ENCODE measurements around the gene JAM3. TPM values are rescaled to one million over a fixed set of nuclear protein-coding genes. Genes with fewer than 3 reads are reported as not detected.
"Not testable (repeated sequence)": the region's sequence is repeated elsewhere in the genome, so short reads cannot be mapped to it uniquely, and the experiment has no call there.

The JAM3 gene
- total RNA-seq, 1 donor from 2014 or later: 49.5 TPM

DNA sequence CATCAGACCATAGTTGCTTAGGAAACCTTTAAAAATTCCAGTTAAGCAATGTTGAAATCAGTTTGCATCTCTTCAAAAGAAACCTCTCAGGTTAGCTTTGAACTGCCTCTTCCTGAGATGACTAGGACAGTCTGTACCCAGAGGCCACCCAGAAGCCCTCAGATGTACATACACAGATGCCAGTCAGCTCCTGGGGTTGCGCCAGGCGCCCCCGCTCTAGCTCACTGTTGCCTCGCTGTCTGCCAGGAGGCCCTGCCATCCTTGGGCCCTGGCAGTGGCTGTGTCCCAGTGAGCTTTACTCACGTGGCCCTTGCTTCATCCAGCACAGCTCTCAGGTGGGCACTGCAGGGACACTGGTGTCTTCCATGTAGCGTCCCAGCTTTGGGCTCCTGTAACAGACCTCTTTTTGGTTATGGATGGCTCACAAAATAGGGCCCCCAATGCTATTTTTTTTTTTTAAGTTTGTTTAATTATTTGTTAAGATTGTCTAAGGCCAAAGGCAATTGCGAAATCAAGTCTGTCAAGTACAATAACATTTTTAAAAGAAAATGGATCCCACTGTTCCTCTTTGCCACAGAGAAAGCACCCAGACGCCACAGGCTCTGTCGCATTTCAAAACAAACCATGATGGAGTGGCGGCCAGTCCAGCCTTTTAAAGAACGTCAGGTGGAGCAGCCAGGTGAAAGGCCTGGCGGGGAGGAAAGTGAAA, 81.5 kb downstream of the JAM3 start:
- DNase-seq: no peak

DNA sequence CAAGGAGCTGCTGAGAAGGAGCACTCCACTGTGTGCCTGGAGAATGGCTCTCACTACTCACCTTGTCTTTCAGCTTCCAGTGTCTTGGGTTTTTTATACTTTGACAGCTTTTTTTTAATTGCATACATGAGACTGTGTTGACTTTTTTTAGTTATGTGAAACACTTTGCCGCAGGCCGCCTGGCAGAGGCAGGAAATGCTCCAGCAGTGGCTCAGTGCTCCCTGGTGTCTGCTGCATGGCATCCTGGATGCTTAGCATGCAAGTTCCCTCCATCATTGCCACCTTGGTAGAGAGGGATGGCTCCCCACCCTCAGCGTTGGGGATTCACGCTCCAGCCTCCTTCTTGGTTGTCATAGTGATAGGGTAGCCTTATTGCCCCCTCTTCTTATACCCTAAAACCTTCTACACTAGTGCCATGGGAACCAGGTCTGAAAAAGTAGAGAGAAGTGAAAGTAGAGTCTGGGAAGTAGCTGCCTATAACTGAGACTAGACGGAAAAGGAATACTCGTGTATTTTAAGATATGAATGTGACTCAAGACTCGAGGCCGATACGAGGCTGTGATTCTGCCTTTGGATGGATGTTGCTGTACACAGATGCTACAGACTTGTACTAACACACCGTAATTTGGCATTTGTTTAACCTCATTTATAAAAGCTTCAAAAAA, 82.3 kb downstream of the JAM3 start:
- no peak for DNase-seq

DNA sequence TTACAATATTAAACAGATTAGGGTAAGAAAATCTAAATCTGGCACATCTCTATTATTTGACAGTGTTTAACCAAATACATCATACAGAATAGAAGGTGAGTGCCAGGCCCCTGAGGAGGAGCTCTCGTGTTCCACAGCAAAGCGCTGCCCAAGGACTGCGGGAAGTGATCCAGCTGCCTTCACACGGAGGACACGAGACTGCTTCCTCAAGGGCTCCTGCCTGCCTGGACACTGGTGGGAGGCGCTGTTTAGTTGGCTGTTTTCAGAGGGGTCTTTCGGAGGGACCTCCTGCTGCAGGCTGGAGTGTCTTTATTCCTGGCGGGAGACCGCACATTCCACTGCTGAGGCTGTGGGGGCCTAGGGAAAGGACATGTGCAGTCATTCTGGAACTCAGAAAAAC, 83.8 kb downstream of the JAM3 start:
- DNase-seq: no peak

DNA sequence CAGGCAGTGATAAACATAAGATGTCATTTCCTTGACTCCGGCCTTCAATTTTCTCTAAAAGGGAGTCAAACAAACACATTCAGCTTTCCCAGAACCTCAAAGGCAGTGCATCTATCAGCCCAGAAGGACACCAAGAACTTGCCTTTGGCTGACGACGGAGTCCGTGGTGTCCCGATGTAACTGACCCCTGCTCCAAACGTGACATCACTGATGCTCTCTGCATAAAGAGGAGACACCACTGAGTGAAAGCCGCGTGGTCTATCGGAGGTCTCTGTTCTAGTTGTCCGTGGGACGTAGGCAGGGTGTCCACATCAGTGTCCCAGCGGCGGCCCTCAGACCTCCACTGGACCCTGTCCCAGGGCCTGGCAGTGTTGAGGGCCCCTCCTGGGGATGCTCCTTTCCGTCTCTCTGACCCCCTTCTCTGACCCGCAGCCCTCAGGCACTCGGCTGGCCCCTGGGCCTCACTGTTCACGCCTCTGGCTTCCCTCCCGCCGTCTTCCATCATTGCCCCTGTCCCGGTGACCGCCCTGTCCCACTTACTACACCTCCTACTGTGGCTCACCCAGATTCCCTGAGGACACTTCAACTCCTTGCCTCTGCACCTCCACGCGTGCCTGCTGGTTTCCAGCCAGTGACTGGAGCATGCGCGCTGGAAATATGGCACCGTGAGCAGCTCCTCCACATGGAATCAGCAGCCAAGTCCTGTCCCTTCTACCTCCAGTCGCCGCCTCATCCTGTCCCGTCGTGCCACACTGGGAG, 84.5 kb downstream of the JAM3 start:
- no peak for DNase-seq

DNA sequence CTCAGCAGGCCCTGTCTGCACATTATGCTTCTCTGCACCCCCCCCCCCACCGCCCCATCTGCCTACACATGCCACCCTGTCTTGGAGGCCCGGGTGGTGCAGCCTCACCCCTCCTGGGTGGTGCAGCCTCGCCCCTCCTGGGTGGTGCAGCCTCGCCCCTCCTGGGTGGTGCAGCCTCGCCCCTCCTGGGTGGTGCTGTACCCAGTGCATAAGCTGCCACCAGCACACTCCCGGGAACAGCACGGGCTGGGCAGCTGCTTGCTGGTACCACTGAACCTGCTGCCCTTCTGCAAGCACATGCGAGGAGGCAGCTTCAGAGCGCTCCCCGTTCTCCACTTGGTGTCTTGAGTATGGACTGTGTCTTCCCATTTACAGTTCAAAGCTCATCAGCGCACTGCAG, 85.6 kb downstream of the JAM3 start:
- DNase-seq: no peak

DNA sequence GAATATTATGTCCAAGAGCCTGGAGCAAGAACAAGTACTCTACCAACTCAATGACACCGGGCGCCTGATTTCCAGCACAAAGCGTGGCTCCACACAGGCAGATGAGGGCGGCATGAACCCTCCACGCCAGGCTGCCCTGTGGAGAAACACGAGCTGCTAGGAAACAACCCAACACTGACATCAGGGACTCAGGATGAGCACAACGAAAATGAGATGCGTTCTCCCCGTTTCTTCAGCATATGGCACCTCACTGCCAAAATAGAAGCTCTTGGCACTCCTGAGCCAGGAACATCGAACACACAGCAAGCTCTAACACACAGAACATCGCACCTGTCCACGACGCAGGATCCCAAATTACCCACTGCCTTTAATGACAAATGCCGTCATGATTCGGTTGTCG, 86.6 kb downstream of the JAM3 start:
- no peak for DNase-seq

DNA sequence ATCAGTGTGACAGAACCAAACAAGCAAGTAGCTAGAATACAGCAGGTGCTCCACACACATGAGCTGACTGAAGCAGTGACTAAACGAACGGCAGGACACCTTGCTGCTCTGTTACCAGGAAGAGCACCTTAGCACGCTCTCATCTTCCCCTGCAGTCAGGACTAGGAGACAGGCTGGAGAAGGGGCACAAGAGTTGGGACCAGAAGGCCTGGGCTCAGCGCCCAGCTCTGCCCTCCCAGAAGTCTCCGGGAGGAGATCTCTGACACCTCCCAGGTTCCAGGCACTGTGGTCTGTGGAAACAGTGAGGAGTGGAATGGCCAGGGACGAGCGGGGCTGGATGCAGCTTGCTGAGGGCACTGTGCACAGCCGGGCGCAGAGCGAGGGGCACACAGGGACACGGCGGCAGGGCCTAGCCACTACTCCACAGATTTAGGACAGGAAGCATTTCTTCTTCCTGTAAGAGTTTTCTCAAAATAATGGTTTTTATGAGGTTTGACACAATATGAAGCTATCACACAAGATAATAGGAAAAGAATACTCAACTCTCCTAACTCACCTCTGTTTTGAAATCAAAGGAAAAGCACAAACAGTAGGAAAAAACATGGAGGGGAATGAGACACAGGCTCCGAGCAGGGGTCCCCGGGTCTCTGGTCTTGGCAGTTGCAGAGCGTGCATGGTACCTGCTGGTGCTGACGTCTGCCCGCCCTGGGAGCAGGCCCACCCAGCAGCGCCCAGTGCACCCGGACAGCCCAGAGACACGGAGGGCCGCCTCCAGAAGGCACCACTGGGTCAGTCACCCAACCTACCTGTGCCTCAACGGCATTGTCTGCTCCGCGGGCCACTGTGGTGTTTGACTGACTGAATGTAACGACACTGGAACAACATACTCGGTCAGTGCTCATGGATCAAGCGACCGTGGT, 87.3 kb downstream of the JAM3 start:
- DNase-seq: no peak

DNA sequence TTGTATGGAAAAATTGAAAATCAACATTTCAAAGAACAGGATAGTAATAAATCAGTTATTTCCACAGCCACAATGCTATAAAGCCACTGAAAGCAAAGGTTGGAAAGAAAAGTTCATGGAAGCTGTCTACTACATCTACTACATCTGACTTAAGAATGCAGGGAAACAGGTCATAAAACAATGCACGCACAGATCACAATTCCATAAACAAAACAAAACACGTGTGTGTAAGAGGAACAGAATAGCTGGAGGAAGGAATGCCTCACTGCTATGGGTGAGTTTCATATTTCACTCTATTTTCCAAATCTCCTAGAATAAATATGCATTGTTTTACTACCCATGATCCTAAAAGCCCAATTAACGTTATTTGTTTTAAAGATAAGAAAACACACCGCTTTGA, 88.6 kb downstream of the JAM3 start:
- DNase-seq: peak; percentile 34

DNA sequence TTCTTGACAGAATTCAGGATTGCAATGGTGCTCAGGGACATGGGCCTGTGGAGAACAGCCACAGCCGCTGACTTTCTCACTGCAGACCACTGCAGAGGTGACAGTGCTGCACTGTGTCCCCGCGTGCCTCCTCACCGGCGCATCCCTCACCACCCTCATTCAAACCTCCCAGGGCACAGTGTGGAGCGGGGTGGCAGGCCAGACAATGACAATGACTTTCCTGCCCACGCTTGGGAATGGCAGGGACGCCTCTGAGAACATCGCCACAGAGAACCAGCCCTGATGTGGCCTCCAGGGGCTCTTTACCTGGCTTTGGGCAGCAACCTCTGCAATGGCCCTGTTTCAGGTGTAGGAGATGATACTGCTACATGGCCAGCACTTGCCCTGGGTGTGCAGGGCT, 89.2 kb downstream of the JAM3 start:
- no peak for DNase-seq

DNA sequence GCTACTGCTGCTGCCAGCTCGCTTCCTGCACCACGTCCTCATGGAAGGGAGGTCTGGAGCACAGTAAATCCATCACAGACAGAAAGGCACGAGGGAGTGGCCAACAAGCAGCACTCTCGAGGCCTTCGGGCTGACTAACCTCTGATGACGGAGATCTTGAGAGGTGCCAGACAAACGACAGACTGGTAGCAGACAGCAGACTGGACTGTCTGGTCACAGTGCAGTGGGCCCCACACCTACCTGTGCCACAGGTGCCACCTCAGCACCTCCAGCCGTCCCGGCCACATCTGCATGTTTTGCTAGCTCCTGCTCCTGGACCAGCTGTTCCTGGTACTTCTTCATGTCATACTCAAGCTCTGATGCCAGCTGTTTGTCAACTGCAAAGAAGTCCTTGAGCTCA, 90.8 kb downstream of the JAM3 start:
- DNase-seq: no peak

DNA sequence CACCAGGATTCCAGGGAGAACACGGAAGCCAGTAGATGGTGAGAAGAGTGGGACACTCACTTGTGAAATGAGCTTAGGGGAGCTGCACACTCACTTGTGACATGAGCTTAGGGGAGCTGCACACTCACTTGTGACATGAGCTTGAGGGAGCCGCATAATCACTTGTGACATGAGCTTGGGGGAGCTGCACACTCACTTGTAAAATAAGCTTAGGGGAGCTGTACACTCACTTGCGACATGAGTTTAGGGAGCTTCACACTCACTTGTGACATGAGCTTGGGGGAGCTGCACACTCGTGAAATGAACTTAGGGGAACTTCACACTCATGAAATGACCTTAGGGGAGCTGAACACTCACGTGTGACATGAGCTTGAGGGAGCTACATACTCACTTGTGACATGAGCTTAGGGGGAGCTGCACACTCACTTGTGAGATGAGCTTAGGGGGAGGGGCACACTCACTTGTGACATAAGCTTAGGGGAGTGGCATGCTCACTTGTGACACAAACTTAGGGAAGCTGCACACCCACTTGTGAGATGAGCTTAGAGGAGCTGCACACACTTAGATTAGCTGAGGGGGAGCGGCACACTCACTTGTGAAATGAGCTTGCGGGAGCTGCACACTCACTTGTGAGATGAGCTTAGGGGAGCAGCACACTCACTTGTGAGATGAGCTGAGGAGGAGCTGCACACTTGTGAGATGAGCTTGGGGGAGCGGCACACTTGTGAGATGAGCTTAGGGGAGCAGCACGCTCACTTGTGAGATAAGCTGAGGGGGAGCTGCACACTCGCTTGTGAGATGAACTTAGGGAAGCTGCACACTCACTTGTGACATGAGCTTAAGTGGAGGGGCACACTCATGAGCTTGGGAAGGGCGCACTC, 95.9 kb downstream of the JAM3 start:
- DNase-seq: no peak

DNA sequence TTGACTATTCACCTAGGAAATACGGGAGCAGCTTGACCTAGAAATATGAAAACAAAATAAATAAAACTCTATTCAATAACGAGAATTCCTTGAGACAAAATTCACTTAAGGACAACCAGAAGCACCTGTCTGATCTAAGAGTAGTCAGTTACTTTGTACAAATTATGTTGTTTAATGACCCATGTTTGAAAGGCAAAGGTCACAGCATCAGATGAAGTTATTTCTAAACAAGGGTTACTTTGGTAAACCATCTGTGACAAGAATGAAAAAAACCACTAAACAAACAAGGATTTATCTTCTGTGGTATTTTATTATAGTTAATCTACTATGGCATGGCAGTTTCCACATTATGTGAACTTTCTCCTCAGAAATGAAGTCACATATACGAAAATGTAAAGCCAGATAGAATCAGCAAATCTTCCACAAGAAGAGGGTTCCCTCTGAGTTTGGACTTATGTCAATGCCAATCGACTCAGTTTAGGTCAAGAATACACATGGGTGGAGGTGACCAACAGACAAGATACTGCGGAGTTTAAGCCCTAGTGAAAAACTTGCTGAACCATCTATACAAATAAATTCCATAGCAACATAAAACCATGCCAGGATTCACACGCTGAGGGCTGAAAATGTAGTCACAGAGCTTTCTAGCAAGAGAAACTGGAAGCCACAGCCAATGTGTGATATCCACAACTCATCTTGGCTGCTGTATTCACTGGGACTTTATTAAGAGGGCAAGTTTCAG, 101.5 kb downstream of the JAM3 start:
- DNase-seq: no peak

DNA sequence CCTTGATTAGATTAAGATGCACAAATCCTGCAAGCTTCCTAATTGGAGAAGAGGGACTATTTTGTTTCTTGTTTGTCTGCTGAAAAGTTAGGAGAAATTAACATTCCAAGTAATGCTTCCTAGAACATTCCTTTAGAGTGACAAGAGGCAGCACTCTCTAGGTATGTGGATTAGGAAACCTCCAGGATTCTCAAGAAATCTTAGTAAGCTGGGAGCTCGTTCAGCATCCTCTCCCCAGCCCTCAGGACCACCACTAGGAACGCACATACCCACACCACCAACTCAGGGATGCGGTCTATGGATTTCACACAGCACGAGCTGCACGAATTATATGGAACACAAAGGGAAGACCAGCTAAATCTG, 102.0 kb downstream of the JAM3 start:
- no peak for DNase-seq

DNA sequence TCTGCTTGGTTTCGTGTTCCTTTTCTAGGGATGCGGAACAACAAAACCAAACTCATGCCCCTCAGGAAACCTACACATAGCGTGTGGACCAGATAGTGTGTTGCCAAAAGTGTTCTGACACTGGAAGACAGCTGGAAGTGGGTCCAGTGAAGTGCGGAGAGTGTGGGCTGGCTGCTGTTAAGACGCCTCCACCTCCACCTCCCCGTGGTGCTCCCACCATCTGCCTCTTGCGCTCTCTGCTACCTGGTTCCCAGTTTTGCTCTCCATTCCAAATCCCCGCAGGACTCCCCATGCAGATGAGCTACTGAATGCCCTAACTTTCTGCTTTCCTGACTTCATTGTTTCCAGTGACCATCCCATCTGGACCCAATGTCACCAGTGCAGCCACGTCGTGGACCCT, 103.1 kb downstream of the JAM3 start:
- no peak for DNase-seq

DNA sequence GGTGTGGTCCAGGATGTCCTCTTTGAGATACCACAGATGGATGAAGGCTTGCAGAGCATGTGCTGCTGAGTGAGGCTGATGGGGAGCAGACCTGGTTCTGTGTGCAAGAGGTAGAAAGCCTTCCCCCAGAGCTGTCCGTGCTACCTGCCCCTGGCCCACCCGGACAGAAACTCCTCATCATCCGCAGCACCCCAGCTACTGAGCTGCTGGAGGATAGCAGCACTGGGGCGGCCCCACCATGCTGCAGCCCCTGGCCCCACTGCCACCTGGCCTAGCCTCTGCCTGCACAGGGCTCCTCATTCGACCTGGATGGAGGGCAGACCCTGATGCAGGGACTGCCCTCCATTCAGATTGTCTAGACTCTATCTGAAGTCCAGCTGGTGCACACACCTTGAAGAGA, 104.4 kb downstream of the JAM3 start:
- no peak for DNase-seq

DNA sequence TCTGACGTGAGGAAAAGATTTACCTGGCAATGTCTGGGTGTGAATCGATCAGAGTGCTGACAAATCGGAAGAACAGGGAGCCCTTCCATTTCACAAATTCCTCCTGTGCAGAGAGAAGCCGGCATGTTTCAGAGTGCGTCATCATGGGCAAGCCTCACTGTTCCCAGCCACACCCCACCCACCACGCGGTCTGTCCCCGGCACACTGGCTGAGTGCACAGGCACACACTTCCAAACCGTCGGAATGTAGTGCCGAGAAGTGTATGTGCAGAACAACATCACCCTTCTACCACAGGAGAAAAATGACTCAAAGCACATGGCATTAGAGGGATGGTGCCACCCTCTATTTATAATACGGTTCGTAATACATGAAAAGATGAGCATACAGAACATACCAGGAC, 107.4 kb downstream of the JAM3 start:
- no peak for DNase-seq

DNA sequence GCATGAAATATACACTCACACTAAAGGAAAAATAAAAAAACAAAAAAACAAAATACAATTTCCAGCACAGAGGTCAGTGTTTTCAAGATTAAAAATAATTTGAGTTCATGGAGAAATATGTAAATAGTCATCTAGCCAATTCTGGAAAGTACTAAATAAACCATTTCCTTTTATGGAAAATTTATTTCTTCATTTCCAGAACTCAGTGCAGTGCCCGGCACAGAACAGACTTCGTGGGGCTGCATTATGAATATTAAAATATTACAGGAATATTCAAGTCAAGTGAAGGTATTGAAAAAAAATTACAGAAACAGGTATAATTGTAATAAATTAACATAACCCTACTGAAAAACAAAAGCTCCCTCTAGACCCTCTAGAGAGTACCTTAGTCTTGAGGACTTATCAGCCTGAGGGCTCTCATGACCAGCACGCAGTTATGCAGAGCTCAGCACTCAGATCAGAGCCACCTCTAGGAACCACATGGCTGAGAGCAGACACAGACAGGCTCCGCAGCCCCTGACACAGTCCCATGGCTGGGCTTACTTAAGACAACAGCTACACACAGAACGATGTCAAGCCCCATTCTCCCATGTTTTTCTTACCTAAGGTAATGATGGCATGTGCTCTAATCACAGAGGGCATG, 109.3 kb downstream of the JAM3 start:
- DNase-seq: no peak

DNA sequence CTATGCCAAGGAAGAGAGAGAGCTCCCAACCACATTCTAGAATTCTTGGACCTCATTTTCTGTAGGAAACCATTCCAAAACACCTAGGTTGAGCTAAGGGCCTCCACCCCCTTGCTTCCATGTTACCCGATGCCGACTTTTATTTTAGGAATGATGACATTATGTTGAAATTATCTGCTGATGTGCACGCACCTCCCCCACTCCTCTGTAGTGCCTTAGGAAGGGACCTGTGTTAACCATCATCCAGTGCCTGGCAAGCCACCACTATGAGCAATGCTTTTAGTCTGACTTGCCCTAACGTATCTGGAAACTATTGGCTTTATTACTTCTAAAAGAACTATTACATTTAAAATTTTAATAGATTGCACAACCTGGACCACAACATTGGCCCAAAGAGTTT, 112.8 kb downstream of the JAM3 start:
- DNase-seq: no peak

DNA sequence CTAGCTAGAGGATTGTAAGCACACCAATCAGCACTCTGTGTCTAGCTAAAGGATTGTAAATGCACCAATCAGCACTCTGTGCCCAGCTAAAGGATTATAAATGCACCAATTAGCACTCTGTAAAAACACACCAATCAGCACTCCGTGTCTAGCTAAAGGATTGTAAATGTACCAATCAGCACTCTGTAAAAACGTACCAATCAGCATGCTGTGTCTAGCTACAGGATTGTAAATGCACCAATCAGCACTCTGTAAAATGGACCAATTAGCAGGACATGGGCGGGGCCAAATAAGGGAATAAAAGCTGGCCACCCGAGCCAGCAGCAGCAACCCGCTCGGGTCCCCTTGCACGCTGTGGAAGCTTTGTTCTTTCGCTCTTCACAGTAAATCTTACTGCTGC, 119.2 kb downstream of the JAM3 start:
- not testable (repeated sequence) for DNase-seq

DNA sequence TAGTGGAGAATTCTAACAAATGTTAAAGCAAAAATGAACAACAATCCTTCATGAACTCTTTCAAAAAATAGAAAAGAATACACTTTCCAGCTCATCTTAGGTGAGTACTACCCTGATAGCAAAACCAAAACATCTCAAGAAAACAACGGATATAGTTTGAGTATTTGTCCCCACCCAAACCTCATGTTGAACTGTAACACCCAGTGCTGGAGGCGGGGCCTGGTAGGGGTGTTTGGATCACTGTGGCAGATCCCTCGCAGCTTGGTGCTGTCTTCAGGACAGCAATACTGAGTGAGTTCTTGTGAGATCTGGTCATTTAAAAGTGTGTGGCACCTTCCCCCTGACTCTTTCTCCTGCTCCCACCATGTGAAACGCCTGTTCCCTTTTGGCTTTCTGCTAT, 127.9 kb downstream of the JAM3 start:
- no peak for DNase-seq

DNA sequence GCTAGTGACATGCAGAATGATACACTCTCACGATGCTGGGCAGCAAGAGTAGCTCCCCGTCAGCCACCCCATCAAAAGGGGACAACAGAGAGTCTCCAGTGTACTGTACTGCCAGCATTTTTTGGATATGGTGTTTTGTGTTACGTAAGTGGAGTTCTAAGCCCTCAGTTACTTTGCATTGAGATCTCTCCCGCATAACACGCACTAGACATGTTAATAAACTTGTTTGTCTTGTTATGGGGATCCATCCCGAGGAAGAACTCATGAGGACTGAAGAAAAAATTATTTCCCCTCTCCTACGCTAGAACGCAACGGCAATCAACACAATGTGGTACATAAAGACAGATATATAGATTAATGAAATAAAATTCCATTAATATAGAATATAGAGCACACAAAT, 130.7 kb downstream of the JAM3 start:
- no peak for DNase-seq

Measured in dermis blood vessel endothelial cell (primary cell).